Left ventricle myocardium inferior (tissue), 1 donor: Measurements from ENCODE around the gene VWDE. TPM values are rescaled to one million over a fixed set of nuclear protein-coding genes. Genes with fewer than 3 reads are reported as not detected.

Experiments used
- DNase-seq: peaks from one replicate; pipeline ENCODE4 v3.0.0-alpha.2; 2020
- H3K27ac ChIP-seq: fragments of 200-600 bp; replicated peaks from 2 replicates; pipeline ENCODE4 v1.8.0; 2021
- H3K27me3 ChIP-seq: fragments of 200-600 bp; 2 replicates; pipeline ENCODE4 v1.8.0; 2021; ENCODE audit warnings: low read depth
- H3K36me3 ChIP-seq: fragments of 200-600 bp; 2 replicates; pipeline ENCODE4 v1.8.0; 2021
- H3K4me1 ChIP-seq: fragments of 200-600 bp; 2 replicates; pipeline ENCODE4 v1.8.0; 2021
- H3K4me3 ChIP-seq: fragments of 200-600 bp; 2 replicates; pipeline ENCODE4 v1.8.0; 2021; ENCODE audit warnings: mild to moderate bottlenecking, moderate library complexity
- H3K9me3 ChIP-seq: fragments of 200-600 bp; replicated peaks from 2 replicates; pipeline ENCODE4 v1.8.0; 2021
- CTCF ChIP-seq: fragments of 200-600 bp; IDR thresholded peaks from 2 replicates; pipeline ENCODE4 v1.8.0; 2021; ENCODE audit warnings: antibody characterized with exemption, mild to moderate bottlenecking, borderline replicate concordance
- intact Hi-C: fragments of 100-400 bp; cut with micrococcal nuclease; formaldehyde crosslinking; loops from one replicate; pipeline ENCODE4 v1.11.0; 2022
- total RNA-seq: library from RNA; stranded (reverse); fragmentation: NEBNext Ultra II Directional; extraction: Animal tissue kit (Norgen Biotek cat#: 25700); gene quantifications from one replicate; pipeline ENCODE4 v1.2.1, GENCODE V29; 2021
- donor health status: DM: no; HTN: yes; CAD: no; lungs with severe emphysema.

The VWDE gene
- total RNA-seq, 1 donor from 2014 or later, result not detected

GRCh38 chr7:12351843-12352242, 51.8 kb downstream of the VWDE start:
- DNase-seq, result no peak
- Histone ChIP-seq H3K4me3 (no peak overlapping the region), H3K36me3 (no peaks in the 10 kb centered on the region), H3K27ac (no peak overlapping the region), H3K4me1 (no peaks in the 10 kb centered on the region), H3K27me3 (no peaks in the 10 kb centered on the region), H3K9me3 (peaks cover 6% of the 10 kb centered on the region)
- intact Hi-C loops, result no loop called here
- TF ChIP-seq CTCF, result no peak

- TF ChIP-seq CTCF, result no peak
- DNase-seq, result no peak
- Histone ChIP-seq H3K36me3 (no peaks in the 10 kb centered on the region), H3K4me1 (no peaks in the 10 kb centered on the region), H3K4me3 (no peak overlapping the region), H3K27me3 (no peaks in the 10 kb centered on the region), H3K27ac (no peak overlapping the region), H3K9me3 (peaks cover 7% of the 10 kb centered on the region)
- intact Hi-C loops, result no loop called here
Observed at GRCh38 chr7:12350971-12351370, 52.7 kb downstream of the VWDE start.

GRCh38 chr7:12337095-12337494, 66.6 kb downstream of the VWDE start:
- Histone ChIP-seq H3K4me1 (no peaks in the 10 kb centered on the region), H3K27me3 (no peaks in the 10 kb centered on the region), H3K36me3 (no peaks in the 10 kb centered on the region), H3K27ac (no peak overlapping the region), H3K4me3 (no peak overlapping the region), H3K9me3 (no peaks in the 10 kb centered on the region)
- intact Hi-C loops, result no loop called here
- no peak for TF ChIP-seq CTCF
- DNase-seq, result no peak

GRCh38 chr7:12328888-12329770, 74.5 kb downstream of the VWDE start:
- intact Hi-C loops, result loop anchor here (10.0 kb wide), 1 partner anchor 494 kb away; the partner anchor contains the start of gene THSD7A
- Histone ChIP-seq H3K27me3 (peaks cover 5% of the 10 kb centered on the region), H3K4me1 (no peaks in the 10 kb centered on the region), H3K36me3 (no peaks in the 10 kb centered on the region), H3K9me3 (no peaks in the 10 kb centered on the region), H3K27ac (no peak overlapping the region), H3K4me3 (no peak overlapping the region)
- no peak for DNase-seq
- TF ChIP-seq CTCF, result no peak

GRCh38 chr7:12327922-12328321, 75.7 kb downstream of the VWDE start:
- Histone ChIP-seq H3K4me3 (no peak overlapping the region), H3K4me1 (no peaks in the 10 kb centered on the region), H3K36me3 (no peaks in the 10 kb centered on the region), H3K27me3 (peaks cover 5% of the 10 kb centered on the region), H3K27ac (no peak overlapping the region), H3K9me3 (no peaks in the 10 kb centered on the region)
- DNase-seq, result no peak
- intact Hi-C loops, result loop anchor here (10.0 kb wide), 1 partner anchor 493 kb away; the partner anchor contains the start of gene THSD7A
- TF ChIP-seq CTCF, result no peak
